Stimulated activated memory B cell treated with anti-CD40 and anti-IgM and Interleukin-4, amounts not matched to agents 10 μg/mL and 1 μg/mL and 100 μg/mL, for 72 hours (primary cell): ENCODE results near the gene FNDC3B.

ENCODE experiments used
- ATAC-seq: fragments of 150-1000 bp; cut with Tn5 transposase; 2 replicates; pipeline ENCODE4 v1.10.0; 2021
- H3K27ac Mint-ChIP-seq: one replicate; pipeline ENCODE4 v1.8.0; 2022; ENCODE audit warnings: mild to moderate bottlenecking, mixed read lengths
- H3K27me3 Mint-ChIP-seq: one replicate; pipeline ENCODE4 v1.8.0; 2022; ENCODE audit warnings: mixed read lengths
- H3K36me3 Mint-ChIP-seq: one replicate; pipeline ENCODE4 v1.8.0; 2022; ENCODE audit warnings: mixed read lengths
- H3K4me1 Mint-ChIP-seq: one replicate; pipeline ENCODE4 v1.8.0; 2022; ENCODE audit warnings: mixed read lengths
- H3K4me3 Mint-ChIP-seq: one replicate; pipeline ENCODE4 v1.8.0; 2022; ENCODE audit warnings: mild to moderate bottlenecking, moderate library complexity, mixed read lengths
- H3K9me3 Mint-ChIP-seq: one replicate; pipeline ENCODE4 v1.8.0; 2022; ENCODE audit warnings: mixed read lengths

FNDC3B gene

DNA sequence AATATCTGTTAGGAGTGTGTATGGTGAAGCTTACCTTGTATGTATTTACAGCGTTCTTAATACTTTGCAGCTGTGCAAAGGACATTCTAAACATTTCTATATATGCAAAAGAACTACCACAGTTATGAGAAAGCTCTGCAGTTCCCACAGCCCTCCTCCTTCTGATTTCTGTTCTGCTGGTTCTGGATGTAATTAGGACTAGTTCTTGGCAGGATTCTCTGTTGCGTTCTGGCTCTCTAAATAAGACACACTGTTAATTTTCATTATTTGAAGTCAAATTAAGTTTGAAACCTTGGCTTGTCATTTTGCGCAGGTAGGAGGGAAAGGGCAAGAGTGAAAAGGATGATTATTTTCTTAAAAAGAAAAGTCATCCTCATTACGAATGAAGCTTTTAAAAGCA is 76.4 kb downstream of the FNDC3B start:
- Mint-ChIP-seq H3K4me1 (no peaks in the 10 kb centered on the region), H3K27me3 (peaks cover 11% of the 10 kb centered on the region), H3K9me3 (no peaks in the 10 kb centered on the region), H3K4me3 (no peak overlapping the region), H3K36me3 (peaks cover 15% of the 10 kb centered on the region), H3K27ac (no peak overlapping the region)
- ATAC-seq = no peak

- no peak for ATAC-seq
- H3K27me3 Mint-ChIP-seq = peaks cover 11% of the 10 kb centered on the region
- H3K4me3 Mint-ChIP-seq = no peak overlapping the region
- H3K9me3 Mint-ChIP-seq = no peaks in the 10 kb centered on the region
- no peak overlapping the region for H3K27ac Mint-ChIP-seq
- H3K4me1 Mint-ChIP-seq = no peaks in the 10 kb centered on the region
- H3K36me3 Mint-ChIP-seq = peaks cover 10% of the 10 kb centered on the region
Observed at GRCh38 chr3:172118019-172118418, 78.6 kb downstream of the FNDC3B start.

DNA sequence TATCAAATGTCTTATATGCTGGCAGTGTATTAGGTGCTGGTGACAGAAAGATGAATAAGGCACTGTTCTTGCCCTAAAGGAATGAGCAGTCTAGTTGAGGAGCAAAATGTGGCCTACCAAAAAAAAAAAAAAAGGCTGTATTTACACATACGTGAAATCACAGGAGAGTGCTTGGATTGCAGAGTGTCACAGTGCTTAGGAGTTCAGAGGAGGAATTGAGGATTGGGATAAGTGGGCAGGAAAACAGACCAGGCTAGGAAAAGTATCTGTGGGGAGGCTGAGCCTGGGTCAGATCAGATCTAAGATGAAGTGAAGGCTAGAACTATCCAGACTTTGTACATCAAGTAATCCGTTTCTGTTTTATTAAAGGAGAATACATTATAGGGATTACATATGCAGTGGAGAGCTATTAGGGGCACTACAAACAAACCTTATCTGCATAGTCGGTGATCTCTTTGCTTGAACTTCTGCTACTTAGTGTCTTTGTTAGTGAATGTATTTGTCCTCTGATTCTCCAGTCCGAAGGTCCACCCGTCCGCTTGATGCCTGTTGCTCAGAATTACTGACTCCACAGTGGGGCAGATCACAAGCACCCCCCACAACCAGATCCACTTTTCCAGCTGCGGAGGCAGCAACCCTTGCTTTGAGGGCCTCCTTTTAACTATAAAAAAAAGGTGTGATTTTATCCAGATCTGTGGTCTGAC is 80.0 kb downstream of the FNDC3B start:
- Mint-ChIP-seq H3K36me3 (peaks cover 6% of the 10 kb centered on the region), H3K4me3 (no peak overlapping the region), H3K4me1 (no peaks in the 10 kb centered on the region), H3K27ac (no peak overlapping the region), H3K27me3 (no peaks in the 10 kb centered on the region), H3K9me3 (no peaks in the 10 kb centered on the region)
- ATAC-seq = no peak

- Mint-ChIP-seq H3K27me3 (peaks cover 9% of the 10 kb centered on the region), H3K36me3 (peaks cover 21% of the 10 kb centered on the region), H3K27ac (no peak overlapping the region), H3K9me3 (no peaks in the 10 kb centered on the region), H3K4me1 (no peaks in the 10 kb centered on the region), H3K4me3 (no peak overlapping the region)
- no peak for ATAC-seq
Observed at GRCh38 chr3:172120912-172121311, 81.5 kb downstream of the FNDC3B start.

GRCh38 chr3:172121981-172122380 is 82.6 kb downstream of the FNDC3B start:
- no peaks in the 10 kb centered on the region for H3K9me3 Mint-ChIP-seq
- no peaks in the 10 kb centered on the region for H3K4me1 Mint-ChIP-seq
- no peak overlapping the region for H3K27ac Mint-ChIP-seq
- no peak overlapping the region for H3K4me3 Mint-ChIP-seq
- H3K36me3 Mint-ChIP-seq = peaks cover 22% of the 10 kb centered on the region
- no peak for ATAC-seq
- H3K27me3 Mint-ChIP-seq = peaks cover 9% of the 10 kb centered on the region

- no peak for ATAC-seq
- Mint-ChIP-seq H3K27me3 (peaks cover 9% of the 10 kb centered on the region), H3K27ac (no peak overlapping the region), H3K36me3 (peaks cover 22% of the 10 kb centered on the region), H3K4me1 (no peaks in the 10 kb centered on the region), H3K9me3 (no peaks in the 10 kb centered on the region), H3K4me3 (no peak overlapping the region)
Observed at GRCh38 chr3:172124271-172124670, 84.9 kb downstream of the FNDC3B start.

DNA sequence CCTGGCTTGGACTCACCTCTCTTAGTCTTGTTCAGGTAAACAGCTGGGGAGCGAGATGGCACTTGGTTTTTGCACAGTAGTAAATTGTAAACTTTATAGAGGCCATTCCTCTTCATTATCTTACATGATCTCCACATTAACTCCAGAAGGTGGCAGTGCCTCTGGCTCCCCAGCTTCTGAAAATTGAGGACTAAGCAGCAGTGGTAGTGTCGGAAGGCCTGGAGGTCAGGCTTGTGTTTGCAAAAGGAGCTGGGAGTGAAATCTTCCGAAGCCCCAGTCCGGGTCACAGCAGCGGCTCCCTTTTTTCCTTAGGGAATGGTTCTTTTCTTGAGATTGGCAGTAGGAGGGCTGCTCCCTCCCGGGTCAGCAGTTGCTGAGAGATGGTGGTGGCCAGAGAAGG is 85.7 kb downstream of the FNDC3B start:
- Mint-ChIP-seq H3K9me3 (no peaks in the 10 kb centered on the region), H3K27ac (no peak overlapping the region), H3K4me3 (no peak overlapping the region), H3K36me3 (peaks cover 22% of the 10 kb centered on the region), H3K27me3 (peaks cover 9% of the 10 kb centered on the region), H3K4me1 (no peaks in the 10 kb centered on the region)
- ATAC-seq = no peak

DNA sequence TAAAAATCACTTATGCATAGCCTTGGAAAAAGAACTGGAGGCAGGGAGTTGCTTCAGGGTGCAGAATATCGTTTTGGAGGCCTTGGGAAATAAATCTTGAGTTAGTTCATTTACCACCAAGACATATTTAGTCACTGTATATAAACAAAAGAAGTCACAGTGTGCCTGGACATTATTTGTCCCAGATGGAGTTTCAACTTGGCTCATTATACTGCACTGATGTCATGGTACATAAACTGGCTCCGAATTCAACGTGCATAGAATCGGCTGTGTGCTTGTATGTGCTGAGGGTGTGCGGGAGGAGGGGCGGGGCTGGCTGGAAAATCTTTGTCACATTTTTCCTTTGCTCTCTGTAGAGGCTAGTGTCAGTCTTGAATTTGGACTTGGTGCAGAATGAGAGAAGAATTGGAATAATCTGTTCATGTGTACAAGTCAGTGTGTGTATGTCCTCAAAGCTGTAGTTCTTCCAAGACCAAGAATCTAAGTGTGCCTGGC is 86.6 kb downstream of the FNDC3B start:
- no peak for ATAC-seq
- H3K4me3 Mint-ChIP-seq = no peak overlapping the region
- H3K27ac Mint-ChIP-seq = no peak overlapping the region
- H3K27me3 Mint-ChIP-seq = peaks cover 9% of the 10 kb centered on the region
- peaks cover 22% of the 10 kb centered on the region for H3K36me3 Mint-ChIP-seq
- H3K9me3 Mint-ChIP-seq = no peaks in the 10 kb centered on the region
- H3K4me1 Mint-ChIP-seq = no peaks in the 10 kb centered on the region

DNA sequence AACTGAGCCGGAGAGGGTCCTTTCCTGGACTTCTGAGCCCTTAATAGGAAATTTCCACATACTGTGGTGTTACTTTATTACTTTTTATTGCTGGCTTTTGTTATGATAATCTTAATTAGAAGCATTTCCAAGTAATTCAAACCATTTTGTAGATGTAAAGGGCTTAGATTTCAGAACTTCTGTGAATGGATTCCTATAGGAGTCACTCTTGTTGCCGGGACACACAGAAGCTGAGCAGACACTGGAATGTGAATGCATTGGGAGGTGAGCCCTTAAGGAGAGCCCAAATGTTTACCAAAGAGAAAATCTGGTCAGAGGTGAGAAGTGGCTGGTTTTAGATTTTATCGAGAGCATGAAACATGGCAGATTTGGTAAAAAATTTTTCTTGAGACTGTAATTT is 87.4 kb downstream of the FNDC3B start:
- no peaks in the 10 kb centered on the region for H3K9me3 Mint-ChIP-seq
- H3K27ac Mint-ChIP-seq = no peak overlapping the region
- H3K4me1 Mint-ChIP-seq = no peaks in the 10 kb centered on the region
- H3K4me3 Mint-ChIP-seq = no peak overlapping the region
- ATAC-seq = no peak
- H3K36me3 Mint-ChIP-seq = peaks cover 22% of the 10 kb centered on the region
- H3K27me3 Mint-ChIP-seq = peaks cover 9% of the 10 kb centered on the region

DNA sequence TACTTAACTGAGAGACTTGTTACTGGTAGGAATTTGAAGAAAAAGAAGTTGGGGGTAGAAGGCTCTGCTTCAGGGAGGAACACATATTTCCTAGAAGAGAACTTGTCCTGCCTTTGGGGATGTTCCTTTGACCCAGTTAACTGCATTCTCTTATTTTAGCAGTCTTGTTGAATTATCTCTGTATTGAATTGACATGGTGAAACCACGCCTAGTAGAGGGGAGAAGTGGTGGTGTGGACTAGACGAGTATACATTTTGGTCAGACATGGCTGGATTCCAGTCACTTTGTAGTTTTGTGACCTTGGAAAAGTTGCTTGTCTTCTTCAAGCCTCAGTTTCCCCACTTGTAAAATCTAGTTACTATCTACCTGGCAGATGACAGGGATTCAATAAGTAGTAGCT is 87.8 kb downstream of the FNDC3B start:
- no peak overlapping the region for H3K27ac Mint-ChIP-seq
- no peaks in the 10 kb centered on the region for H3K4me1 Mint-ChIP-seq
- ATAC-seq = no peak
- H3K27me3 Mint-ChIP-seq = peaks cover 9% of the 10 kb centered on the region
- H3K36me3 Mint-ChIP-seq = peaks cover 22% of the 10 kb centered on the region
- no peaks in the 10 kb centered on the region for H3K9me3 Mint-ChIP-seq
- no peak overlapping the region for H3K4me3 Mint-ChIP-seq

GRCh38 chr3:172127929-172128580 is 88.7 kb downstream of the FNDC3B start:
- Mint-ChIP-seq H3K9me3 (no peaks in the 10 kb centered on the region), H3K36me3 (peaks cover 22% of the 10 kb centered on the region), H3K27ac (no peak overlapping the region), H3K4me1 (no peaks in the 10 kb centered on the region), H3K4me3 (no peak overlapping the region), H3K27me3 (peaks cover 9% of the 10 kb centered on the region)
- no peak for ATAC-seq

GRCh38 chr3:172128858-172129257 is 89.5 kb downstream of the FNDC3B start:
- Mint-ChIP-seq H3K27me3 (peaks cover 9% of the 10 kb centered on the region), H3K36me3 (peaks cover 22% of the 10 kb centered on the region), H3K27ac (no peak overlapping the region), H3K4me3 (no peak overlapping the region), H3K9me3 (no peaks in the 10 kb centered on the region), H3K4me1 (peaks cover 1% of the 10 kb centered on the region)
- ATAC-seq = no peak

DNA sequence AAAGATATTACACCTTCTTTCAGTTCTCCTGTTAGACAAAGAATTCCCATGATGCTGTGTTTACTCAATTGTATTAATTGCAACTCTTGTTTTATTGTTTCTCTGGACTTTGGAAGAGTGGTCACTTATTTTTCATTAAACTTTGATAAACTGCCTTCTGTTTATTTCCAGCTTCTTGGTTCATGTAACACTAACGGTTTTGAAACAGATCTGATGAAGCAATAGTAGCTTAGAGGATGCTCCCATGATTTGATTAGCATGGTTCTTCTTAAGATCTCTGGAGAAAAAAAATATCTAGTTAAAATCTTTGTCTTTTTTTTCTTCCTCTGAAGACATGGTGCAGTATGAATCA is 90.1 kb downstream of the FNDC3B start:
- Mint-ChIP-seq H3K27ac (no peak overlapping the region), H3K36me3 (peaks cover 15% of the 10 kb centered on the region), H3K27me3 (peaks cover 9% of the 10 kb centered on the region), H3K4me1 (peaks cover 7% of the 10 kb centered on the region), H3K9me3 (no peaks in the 10 kb centered on the region), H3K4me3 (no peak overlapping the region)
- no peak for ATAC-seq

DNA sequence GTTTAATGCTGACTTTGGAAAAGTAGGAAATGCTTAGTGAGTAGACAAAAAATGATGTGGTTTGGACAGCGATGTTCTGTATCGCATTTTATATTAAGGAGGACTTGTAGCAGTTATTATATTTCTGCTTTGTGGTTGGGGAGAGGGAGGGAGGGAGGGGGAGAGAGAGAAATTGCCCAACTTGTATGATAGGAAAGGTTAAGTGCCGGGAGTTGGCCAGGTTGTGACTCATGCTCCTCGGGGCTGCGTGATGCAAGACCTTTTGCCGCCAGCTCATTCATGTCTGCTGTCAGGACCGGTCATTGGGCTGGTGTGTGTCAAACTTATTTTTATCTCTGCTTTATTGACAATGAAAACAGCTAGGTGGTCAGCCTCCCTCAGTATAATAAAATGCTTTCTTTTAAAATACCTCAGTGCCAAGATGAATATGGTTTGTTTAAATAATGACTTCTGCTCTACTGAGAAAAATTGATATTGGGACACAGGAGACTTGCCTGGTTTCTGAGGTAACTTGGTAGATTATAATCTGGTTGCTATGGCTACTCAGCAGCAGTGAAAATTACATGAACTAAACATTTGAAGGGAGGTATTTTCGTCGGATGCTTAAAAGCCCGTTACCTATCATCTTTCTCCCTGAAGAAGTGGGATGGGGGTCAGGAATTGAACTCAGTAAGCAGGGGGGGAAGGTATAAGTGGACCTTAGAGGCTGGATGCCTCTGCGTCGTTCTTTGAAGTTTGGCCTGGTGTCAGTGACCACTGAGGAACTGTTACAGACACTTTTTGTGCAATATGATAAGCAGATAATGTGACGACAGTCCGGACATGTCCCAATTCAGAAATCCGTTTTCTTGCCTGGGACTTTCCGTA is 90.7 kb downstream of the FNDC3B start:
- ATAC-seq = peak; percentile 68
- Mint-ChIP-seq H3K27me3 (peaks cover 4% of the 10 kb centered on the region), H3K36me3 (peaks cover 9% of the 10 kb centered on the region), H3K4me3 (no peak overlapping the region), H3K9me3 (no peaks in the 10 kb centered on the region), H3K4me1 (peaks cover 7% of the 10 kb centered on the region), H3K27ac (no peak overlapping the region)

DNA sequence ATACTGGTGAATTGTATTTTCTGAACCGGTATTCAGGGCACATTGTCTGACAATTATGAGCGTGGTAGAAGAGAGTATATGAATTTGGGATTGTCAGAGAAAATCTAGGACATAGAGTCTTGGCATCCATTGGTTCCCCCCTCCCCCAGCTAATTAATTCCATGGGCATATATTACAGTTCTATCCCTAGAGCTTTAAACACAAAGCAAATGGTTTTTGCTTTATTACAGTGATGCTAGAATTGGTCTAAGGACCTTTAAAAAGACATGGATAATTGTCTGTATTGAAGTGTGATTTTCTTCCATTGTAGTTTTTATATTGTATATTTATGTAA is 91.3 kb downstream of the FNDC3B start:
- no peak overlapping the region for H3K4me3 Mint-ChIP-seq
- peaks cover 7% of the 10 kb centered on the region for H3K4me1 Mint-ChIP-seq
- no peak for ATAC-seq
- H3K27ac Mint-ChIP-seq = no peak overlapping the region
- peaks cover 9% of the 10 kb centered on the region for H3K36me3 Mint-ChIP-seq
- H3K27me3 Mint-ChIP-seq = no peaks in the 10 kb centered on the region
- no peaks in the 10 kb centered on the region for H3K9me3 Mint-ChIP-seq
